Esophagus muscularis mucosa (tissue), 4 donors: ENCODE measurements around the gene NLRP10.

Experiments
- CTCF ChIP-seq, 3 experiments: fragments of 200-600 bp in 2 of 3; fragments of 450-650 bp in 1 of 3; sonication (generic) in 2 of 3; IDR thresholded peaks; one replicate each; pipeline ENCODE4 v1.5.1; 2017 to 2019; ENCODE audit warnings: antibody characterized with exemption in 3 of 3, mild to moderate bottlenecking in 2 of 3, moderate library complexity in 1 of 3
- EP300 ChIP-seq: sonication (generic); formaldehyde crosslinking; IDR thresholded peaks from one replicate; pipeline ENCODE4 v1.6.1; 2017; ENCODE audit warnings: antibody characterized with exemption
- POLR2A ChIP-seq: fragments of 450-650 bp; IDR thresholded peaks from one replicate; pipeline ENCODE4 v1.6.1; 2017; ENCODE audit warnings: antibody characterized with exemption, moderate library complexity, mild to moderate bottlenecking, low read depth
- POLR2AphosphoS5 ChIP-seq, 2 donors: sonication (generic); formaldehyde crosslinking; IDR thresholded peaks; one replicate each; pipeline ENCODE4 v1.6.1; 2017; ENCODE audit warnings: antibody characterized with exemption in 2 of 2

DNA sequence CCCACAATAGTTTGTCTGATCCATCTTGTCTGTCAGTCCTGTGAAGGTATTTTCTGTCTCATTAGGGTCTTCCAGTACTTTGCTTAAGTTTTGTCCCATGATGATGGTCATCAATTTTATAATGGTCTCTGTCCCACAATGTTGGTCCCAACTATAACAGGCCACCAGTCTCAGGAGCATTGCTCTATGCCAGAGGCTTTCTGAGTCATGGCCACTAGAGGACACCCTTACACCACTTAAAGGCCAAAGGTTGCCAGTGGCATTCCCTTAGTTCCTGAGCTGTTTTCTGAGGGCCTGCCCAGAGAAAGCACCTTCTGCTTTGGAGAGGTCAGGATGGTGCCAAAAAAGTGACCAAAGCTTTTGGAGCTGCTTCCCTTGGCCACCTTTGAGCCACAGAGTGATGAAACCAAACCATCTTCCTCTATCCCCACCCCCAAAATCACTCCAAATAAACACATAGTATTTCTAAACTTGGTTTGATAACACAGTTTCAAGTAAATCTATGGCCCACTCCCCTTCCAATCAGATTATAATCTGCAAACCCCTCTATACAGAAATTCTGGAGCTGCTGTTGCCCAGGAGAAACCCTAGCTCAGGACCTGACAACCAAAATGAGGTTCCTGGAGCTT lies 41.2 kb upstream of the NLRP10 start:
- TF ChIP-seq CTCF (IDR thresholded peaks at IDR 0.05) (peak; percentile 73 to 89 (median 83)), POLR2A (no peak), EP300 (no peak), POLR2AphosphoS5 (IDR thresholded peaks at IDR 0.05) (no peak)
